Fibroblast of pulmonary artery (primary cell): ENCODE results near the gene DCAF6.

Source experiments
- DNase-seq: peaks from one replicate; pipeline ENCODE4 v3.0.0-alpha.2; 2010; ENCODE audit warnings: low read depth
- H3K4me3 ChIP-seq: replicated peaks from 2 replicates; pipeline ENCODE4 v1.5.1; 2011; ENCODE audit warnings: low read depth, mild to moderate bottlenecking, control low read depth, low read length, moderate library complexity
- TF ChIP-seq, protein P1 (sequence below): IDR thresholded peaks from 2 replicates; pipeline ENCODE4 v1.5.1; 2011; ENCODE audit warnings: mild to moderate bottlenecking, control low read depth, low read length, inconsistent platforms; ENCODE audit errors: missing control alignments

The DCAF6 gene

DNA sequence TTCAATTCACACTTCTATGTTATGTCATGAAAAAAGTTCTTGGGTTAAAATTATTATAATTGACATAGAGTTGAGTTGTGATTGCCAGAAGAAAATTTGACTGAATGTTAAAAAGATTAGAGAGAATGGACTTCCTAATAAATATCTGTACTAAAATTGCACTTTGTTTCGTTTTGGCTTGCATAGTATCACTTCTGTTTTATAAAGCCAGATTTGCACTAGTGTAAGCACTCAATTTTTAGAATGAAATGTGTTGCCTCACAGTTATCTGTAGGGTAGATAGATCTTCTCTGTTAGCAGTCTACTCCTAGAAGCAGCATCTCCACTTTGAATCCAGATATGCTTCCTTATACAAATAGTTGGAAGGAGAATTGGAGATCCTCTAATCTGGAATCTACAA lies 95.5 kb downstream of the DCAF6 start:
- TF ChIP-seq, protein P1, sequence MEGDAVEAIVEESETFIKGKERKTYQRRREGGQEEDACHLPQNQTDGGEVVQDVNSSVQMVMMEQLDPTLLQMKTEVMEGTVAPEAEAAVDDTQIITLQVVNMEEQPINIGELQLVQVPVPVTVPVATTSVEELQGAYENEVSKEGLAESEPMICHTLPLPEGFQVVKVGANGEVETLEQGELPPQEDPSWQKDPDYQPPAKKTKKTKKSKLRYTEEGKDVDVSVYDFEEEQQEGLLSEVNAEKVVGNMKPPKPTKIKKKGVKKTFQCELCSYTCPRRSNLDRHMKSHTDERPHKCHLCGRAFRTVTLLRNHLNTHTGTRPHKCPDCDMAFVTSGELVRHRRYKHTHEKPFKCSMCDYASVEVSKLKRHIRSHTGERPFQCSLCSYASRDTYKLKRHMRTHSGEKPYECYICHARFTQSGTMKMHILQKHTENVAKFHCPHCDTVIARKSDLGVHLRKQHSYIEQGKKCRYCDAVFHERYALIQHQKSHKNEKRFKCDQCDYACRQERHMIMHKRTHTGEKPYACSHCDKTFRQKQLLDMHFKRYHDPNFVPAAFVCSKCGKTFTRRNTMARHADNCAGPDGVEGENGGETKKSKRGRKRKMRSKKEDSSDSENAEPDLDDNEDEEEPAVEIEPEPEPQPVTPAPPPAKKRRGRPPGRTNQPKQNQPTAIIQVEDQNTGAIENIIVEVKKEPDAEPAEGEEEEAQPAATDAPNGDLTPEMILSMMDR, result no peak
- H3K4me3 ChIP-seq, result no peak overlapping the region
- no peak for DNase-seq

DNA sequence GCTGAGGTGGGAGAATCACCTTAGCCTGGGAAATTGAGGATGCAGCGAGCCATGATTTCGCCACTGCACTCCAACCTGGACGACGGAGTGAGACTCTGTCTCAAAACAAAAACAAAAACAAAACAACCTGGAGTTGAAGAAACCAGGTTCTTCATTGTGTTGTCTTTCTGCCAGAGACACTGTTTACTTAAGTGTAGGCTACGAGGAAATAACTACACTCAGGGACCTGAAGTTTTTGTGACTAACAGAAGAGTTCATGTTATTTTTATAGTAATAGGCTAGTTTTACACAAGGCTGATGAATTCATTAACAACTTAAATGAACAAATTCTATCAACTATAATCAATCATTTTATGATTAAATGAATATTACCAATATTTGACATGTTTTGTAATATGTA lies 98.9 kb downstream of the DCAF6 start:
- TF ChIP-seq, protein P1, result no peak
- H3K4me3 ChIP-seq, result no peak overlapping the region
- DNase-seq, result no peak

DNA sequence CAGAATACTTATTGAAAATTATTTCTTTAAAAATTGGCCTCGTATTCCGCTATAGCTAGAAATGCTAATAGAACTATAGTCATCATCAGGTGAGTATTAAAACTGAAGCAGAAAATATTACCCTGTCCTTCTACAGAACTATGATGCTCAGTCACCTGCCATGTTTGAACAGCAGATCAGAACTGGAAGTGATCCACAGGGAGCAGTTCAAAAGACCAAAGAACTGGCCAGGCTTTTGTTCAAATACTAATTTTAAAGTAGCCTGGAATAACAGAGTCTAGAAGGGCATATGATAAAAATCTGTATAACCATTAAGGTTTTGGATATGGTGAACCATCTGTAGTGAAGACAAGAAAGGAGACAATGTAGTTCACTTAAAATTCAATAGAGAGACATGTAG lies 105.9 kb downstream of the DCAF6 start:
- TF ChIP-seq, protein P1, result no peak
- no peak for DNase-seq
- no peak overlapping the region for H3K4me3 ChIP-seq

DNA sequence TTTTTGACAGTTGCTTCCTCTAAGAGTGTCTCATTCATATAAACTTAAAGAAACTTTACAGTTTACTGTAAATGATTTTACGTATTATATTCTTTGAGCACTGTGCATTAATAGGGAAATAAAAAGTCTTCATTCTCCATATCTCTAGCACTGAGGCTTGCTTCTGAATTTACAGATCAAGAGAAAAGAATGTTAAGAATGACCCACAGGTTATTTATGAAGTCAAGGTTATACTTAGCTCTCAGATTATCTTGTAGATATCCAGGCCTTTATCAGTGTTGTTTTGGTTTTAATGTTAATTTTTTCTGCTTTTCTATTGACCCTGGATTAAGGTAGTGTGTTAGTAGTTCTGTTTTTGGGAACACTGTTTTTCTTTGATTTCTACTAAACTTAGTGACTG lies 108.8 kb downstream of the DCAF6 start:
- H3K4me3 ChIP-seq, result no peak overlapping the region
- DNase-seq, result no peak
- TF ChIP-seq, protein P1, result no peak

DNA sequence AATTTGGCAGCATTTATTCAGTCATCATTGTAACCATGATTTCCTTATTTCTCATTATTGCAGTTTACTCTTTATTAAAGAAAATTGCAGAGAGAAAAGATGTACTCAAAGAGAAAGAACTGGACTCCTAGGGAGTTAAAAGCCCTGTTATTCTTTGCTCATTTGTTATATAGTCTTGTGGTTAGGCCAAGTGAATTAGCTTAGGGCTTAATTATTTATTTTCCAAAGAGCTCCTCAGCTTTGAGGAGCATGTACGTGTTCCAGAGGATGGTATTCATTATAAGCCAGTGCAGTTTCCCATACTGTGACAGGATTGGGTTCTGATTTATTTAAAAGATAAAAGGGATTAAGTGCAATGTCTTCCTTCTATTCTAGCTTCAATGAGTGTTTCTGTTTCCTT lies 113.8 kb downstream of the DCAF6 start:
- TF ChIP-seq, protein P1, result no peak
- H3K4me3 ChIP-seq, result no peak overlapping the region
- DNase-seq, result no peak

DNA sequence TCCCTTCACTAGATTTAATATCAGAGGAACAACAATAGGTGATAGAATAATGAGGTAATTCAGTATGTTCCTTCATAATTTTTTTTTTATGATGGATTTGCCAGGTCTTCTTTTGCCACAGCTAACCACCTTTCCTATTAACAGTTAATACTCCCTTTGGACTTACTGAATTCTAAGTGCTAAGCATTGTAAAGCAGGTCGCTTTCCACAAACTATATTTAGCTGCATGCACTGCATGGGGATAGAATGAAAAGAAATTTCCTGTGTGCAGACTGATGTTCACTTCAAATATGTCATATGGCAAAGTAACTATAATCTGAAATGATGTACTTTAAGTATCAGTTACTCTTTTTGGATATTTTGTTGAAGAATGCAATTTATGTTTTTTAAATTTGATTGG lies 114.4 kb downstream of the DCAF6 start:
- TF ChIP-seq, protein P1, result no peak
- DNase-seq, result no peak
- H3K4me3 ChIP-seq, result no peak overlapping the region

DNA sequence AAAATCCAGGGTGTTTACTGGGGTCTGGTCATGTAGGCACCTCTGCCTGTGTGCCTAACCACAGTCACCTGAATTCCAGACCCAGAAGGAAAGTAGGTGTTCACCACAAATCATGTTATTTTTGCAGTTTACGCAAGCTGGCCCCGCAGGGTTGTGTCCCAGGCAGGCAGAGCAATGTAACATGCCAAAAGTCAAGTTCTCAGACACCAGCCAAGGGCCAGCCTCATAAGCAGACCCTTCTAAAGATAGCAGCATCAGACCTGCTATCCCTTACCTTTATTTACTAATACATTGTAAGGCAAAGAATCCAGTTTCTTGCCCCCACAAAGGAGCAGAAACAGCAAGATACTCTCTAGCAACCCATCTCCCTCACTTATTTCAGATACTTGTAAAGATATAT lies 117.2 kb downstream of the DCAF6 start:
- DNase-seq, result no peak
- TF ChIP-seq, protein P1, result no peak
- no peak overlapping the region for H3K4me3 ChIP-seq
